Ascending aorta (tissue), 2 donors: Measurements from ENCODE around the gene HMOX2. TPM values are rescaled to one million over a fixed set of nuclear protein-coding genes. Genes with fewer than 3 reads are reported as not detected.

ENCODE experiments used
- DNase-seq, 2 donors: peaks; one replicate each; pipeline ENCODE4 v3.0.0-alpha.2; 2019; ENCODE audit warnings: low spot score in 2 of 2
- H3K27ac ChIP-seq, 2 donors: fragments of 200-600 bp; sonication (generic); one replicate each; pipeline ENCODE4 v1.5.1; 2016 to 2017; ENCODE audit warnings: mild to moderate bottlenecking in 1 of 2
- H3K27me3 ChIP-seq: fragments of 200-600 bp; sonication (generic); one replicate; pipeline ENCODE4 v1.5.1; 2017
- H3K36me3 ChIP-seq, 2 donors: fragments of 200-600 bp; sonication (generic); one replicate each; pipeline ENCODE4 v1.5.1; 2016
- H3K4me1 ChIP-seq, 2 donors: fragments of 200-600 bp; sonication (generic); one replicate each; pipeline ENCODE4 v1.5.1; 2016 to 2017; ENCODE audit warnings: mild to moderate bottlenecking in 1 of 2
- H3K4me3 ChIP-seq, 2 donors: fragments of 200-600 bp; sonication (generic); one replicate each; pipeline ENCODE4 v1.5.1; 2016 to 2017; ENCODE audit warnings: mild to moderate bottlenecking in 1 of 2
- H3K9me3 ChIP-seq, 2 donors: fragments of 200-600 bp; sonication (generic); one replicate each; pipeline ENCODE4 v1.5.1; 2016
- intact Hi-C: fragments of 100-400 bp; cut with DNase I; formaldehyde crosslinking; loops from one replicate; pipeline ENCODE4 v1.15.1; 2023
- total RNA-seq: library from RNA; depleted of rRNA; stranded (reverse); fragments of >200 nt; gene quantifications from one replicate; pipeline ENCODE4 v1.1.0, GENCODE V29; 2016
- TF ChIP-seq, protein P1 (sequence below), 3 experiments: fragments of 200-600 bp in 2 of 3; fragments of 450-650 bp in 1 of 3; sonication (generic) in 2 of 3; IDR thresholded peaks; one replicate each; pipeline ENCODE4 v1.5.1; 2016 to 2019; ENCODE audit warnings: antibody characterized with exemption in 3 of 3, mild to moderate bottlenecking in 1 of 3, moderate library complexity in 1 of 3

The HMOX2 gene
- total RNA-seq, 1 donor from 2014 or later = 36.7 TPM

GRCh38 chr16:4525069-4525468, 48.9 kb downstream of the HMOX2 start:
- Histone ChIP-seq H3K27me3 (no peaks in the 10 kb centered on the region), H3K4me1 (peaks cover 8 to 14% of the 10 kb centered on the region in 2 donors), H3K9me3 (no peaks in the 10 kb centered on the region), H3K27ac (no peak overlapping the region), H3K4me3 (no peak overlapping the region), H3K36me3 (peaks cover 0 to 3% of the 10 kb centered on the region in 2 donors)
- TF ChIP-seq, protein P1, sequence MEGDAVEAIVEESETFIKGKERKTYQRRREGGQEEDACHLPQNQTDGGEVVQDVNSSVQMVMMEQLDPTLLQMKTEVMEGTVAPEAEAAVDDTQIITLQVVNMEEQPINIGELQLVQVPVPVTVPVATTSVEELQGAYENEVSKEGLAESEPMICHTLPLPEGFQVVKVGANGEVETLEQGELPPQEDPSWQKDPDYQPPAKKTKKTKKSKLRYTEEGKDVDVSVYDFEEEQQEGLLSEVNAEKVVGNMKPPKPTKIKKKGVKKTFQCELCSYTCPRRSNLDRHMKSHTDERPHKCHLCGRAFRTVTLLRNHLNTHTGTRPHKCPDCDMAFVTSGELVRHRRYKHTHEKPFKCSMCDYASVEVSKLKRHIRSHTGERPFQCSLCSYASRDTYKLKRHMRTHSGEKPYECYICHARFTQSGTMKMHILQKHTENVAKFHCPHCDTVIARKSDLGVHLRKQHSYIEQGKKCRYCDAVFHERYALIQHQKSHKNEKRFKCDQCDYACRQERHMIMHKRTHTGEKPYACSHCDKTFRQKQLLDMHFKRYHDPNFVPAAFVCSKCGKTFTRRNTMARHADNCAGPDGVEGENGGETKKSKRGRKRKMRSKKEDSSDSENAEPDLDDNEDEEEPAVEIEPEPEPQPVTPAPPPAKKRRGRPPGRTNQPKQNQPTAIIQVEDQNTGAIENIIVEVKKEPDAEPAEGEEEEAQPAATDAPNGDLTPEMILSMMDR (IDR thresholded peaks at IDR 0.05) = no peak
- intact Hi-C loops = no loop called here
- DNase-seq = no peak

DNA sequence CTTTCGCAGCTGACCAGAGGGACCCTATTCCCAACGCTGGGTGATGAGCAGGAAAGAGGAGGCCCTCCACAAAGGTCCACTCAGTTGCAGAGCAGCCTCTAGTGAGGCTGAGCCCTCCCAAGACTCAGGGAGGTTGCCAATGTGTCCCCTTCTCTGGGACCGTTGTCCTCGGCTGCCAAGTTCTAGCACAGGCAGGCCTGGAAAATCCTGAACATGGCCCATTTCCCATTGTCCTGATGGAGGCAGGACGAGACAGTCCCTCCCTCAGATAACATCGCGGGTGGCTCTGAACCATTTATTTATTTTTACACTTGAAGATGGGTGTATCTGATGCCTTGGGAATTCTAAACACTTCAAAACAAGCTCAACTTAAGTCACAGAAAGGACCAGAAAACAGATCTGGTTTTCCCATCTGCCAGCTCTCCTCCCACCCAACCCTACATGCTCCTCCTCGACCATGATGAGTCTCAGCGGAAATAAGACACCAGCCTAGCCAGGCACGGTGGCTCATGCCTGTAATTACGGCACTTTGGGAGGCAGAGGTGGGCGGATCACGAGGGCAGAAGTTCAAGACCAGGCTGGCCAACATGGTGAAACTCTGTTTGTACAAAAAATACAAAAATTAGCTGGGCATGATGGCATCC, 49.6 kb downstream of the HMOX2 start:
- Histone ChIP-seq H3K27ac (no peak overlapping the region), H3K4me3 (no peak overlapping the region), H3K27me3 (no peaks in the 10 kb centered on the region), H3K36me3 (peaks cover 0 to 3% of the 10 kb centered on the region in 2 donors), H3K9me3 (no peaks in the 10 kb centered on the region), H3K4me1 (peaks cover 8 to 14% of the 10 kb centered on the region in 2 donors)
- intact Hi-C loops = no loop called here
- DNase-seq = no peak
- TF ChIP-seq, protein P1 (IDR thresholded peaks at IDR 0.05) = no peak

GRCh38 chr16:4529085-4530060, 53.2 kb downstream of the HMOX2 start:
- peak overlapping the region; percentile 63 to 69 for H3K27ac ChIP-seq
- DNase-seq = no peak
- intact Hi-C loops = loop anchor here (10.0 kb wide), 1 partner anchor 815 kb away; the partner anchor contains the start of gene TRAP1

GRCh38 chr16:4531811-4532210, 55.6 kb downstream of the HMOX2 start:
- peaks cover 9 to 15% of the 10 kb centered on the region in 2 donors for H3K4me1 ChIP-seq
- no peak for DNase-seq
- peak overlapping the region in 1 of 2 donors; percentile 63 for H3K27ac ChIP-seq
- H3K27me3 ChIP-seq = no peaks in the 10 kb centered on the region
- no peaks in the 10 kb centered on the region for H3K9me3 ChIP-seq
- TF ChIP-seq, protein P1 (IDR thresholded peaks at IDR 0.05) = no peak
- H3K4me3 ChIP-seq = no peak overlapping the region
- H3K36me3 ChIP-seq = peaks cover 0 to 4% of the 10 kb centered on the region in 2 donors
- intact Hi-C loops = loop anchor here (10.0 kb wide), 1 partner anchor 817 kb away; the partner anchor contains the start of gene TRAP1

More at GRCh38 chr16:4529085-4530060, 53.2 kb downstream of the HMOX2 start:
- Histone ChIP-seq H3K27me3 (no peaks in the 10 kb centered on the region), H3K4me1 (peaks cover 0 to 9% of the 10 kb centered on the region in 2 donors), H3K9me3 (no peaks in the 10 kb centered on the region), H3K36me3 (peaks cover 0 to 4% of the 10 kb centered on the region in 2 donors), H3K4me3 (no peak overlapping the region)
- TF ChIP-seq, protein P1 (IDR thresholded peaks at IDR 0.05) = no peak

DNA sequence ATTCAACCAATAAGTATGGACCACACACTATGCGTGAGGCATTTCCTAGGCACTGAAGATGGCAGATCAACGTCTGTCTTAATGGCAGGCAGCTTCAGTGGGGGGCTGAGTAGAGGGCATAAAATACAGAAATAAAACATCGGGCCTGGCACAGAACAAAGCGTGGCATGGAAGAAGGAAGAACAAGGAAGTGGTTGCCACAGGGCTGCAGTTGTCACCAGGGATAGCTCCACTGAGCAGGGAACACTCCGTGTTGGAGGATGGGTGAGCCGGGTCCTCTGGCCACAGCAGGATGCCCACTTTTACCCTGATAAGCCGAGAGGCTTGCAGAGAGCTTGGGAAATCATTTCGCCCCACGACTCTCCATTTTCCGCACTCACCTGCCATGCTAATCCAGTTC, 56.0 kb downstream of the HMOX2 start:
- intact Hi-C loops = loop anchor here (10.0 kb wide), 1 partner anchor 817 kb away; the partner anchor contains the start of gene TRAP1
- DNase-seq = no peak
- TF ChIP-seq, protein P1 (IDR thresholded peaks at IDR 0.05) = no peak
- Histone ChIP-seq H3K27ac (peak overlapping the region in 1 of 2 donors; percentile 63), H3K9me3 (no peaks in the 10 kb centered on the region), H3K27me3 (no peaks in the 10 kb centered on the region), H3K4me1 (peaks cover 9 to 20% of the 10 kb centered on the region in 2 donors), H3K36me3 (peaks cover 0 to 4% of the 10 kb centered on the region in 2 donors), H3K4me3 (no peak overlapping the region)
